Testis (tissue), 3 donors: Measurements from ENCODE around the gene ARHGAP25. TPM values are rescaled to one million over a fixed set of nuclear protein-coding genes. Genes with fewer than 3 reads are reported as not detected.

Experiments used
- DNase-seq: peaks from one replicate; pipeline ENCODE4 v3.0.0-alpha.2; 2019
- H3K27ac ChIP-seq, 2 donors: fragments of 200-600 bp; sonication (generic); one replicate each; pipeline ENCODE4 v1.5.1; 2019
- H3K27me3 ChIP-seq: fragments of 200-600 bp; sonication (generic); one replicate; pipeline ENCODE4 v1.5.1; 2019
- H3K36me3 ChIP-seq: fragments of 200-600 bp; sonication (generic); one replicate; pipeline ENCODE4 v1.5.1; 2017; ENCODE audit warnings: low read depth; ENCODE audit errors: missing control alignments
- H3K4me1 ChIP-seq: fragments of 200-600 bp; sonication (generic); one replicate; pipeline ENCODE4 v1.5.1; 2019
- H3K4me3 ChIP-seq, 2 donors: fragments of 200-600 bp; sonication (generic); one replicate each; pipeline ENCODE4 v1.5.1; 2017 to 2019
- H3K9me3 ChIP-seq: fragments of 200-600 bp; sonication (generic); one replicate; pipeline ENCODE4 v1.5.1; 2017
- POLR2A ChIP-seq: fragments of 450-650 bp; IDR thresholded peaks from one replicate; pipeline ENCODE4 v1.6.1; 2017; ENCODE audit warnings: antibody characterized with exemption, mild to moderate bottlenecking, moderate library complexity
- WGBS, 2 donors: methylation state at CpG; one replicate each; pipeline ENCODE4 v1.1.5; 2018; 5-methylcytosine and 5-hydroxymethylcytosine counted together
- intact Hi-C: fragments of 100-400 bp; cut with DNase I; formaldehyde crosslinking; loops from one replicate; pipeline ENCODE4 v1.15.1; 2023; ENCODE audit warnings: low total_unique reads
- polyA plus RNA-seq: library from polyadenylated mRNA; stranded (reverse); fragments of 350-450 nt; fragmentation: Illumina TruSeq; extraction: RNeasy Lipid Tissue Mini Kit (QIAGEN cat#74804); gene quantifications from one replicate; pipeline ENCODE4 v1.2.3, GENCODE V29; 2014; ENCODE audit warnings: low read depth, low replicate concordance; ENCODE audit not compliant: insufficient read depth
- total RNA-seq, 2 donors: library from RNA; depleted of rRNA; stranded (reverse); fragments of >200 nt; gene quantifications; one replicate each; pipeline ENCODE4 v1.2.3, GENCODE V29; 2016
- TF ChIP-seq, protein P1 (sequence below), 3 experiments: fragments of 450-650 bp in 2 of 3; fragments of 200-600 bp in 1 of 3; sonication (generic) in 1 of 3; IDR thresholded peaks; one replicate each; pipeline ENCODE4 v1.5.1; 2016 to 2019; ENCODE audit warnings: antibody characterized with exemption in 3 of 3, mild to moderate bottlenecking in 2 of 3, moderate library complexity in 1 of 3

ARHGAP25 gene
- total and polyA plus RNA-seq, 3 donors from 2014 or later, result 6.2 to 8.2 (median 6.7) TPM

DNA sequence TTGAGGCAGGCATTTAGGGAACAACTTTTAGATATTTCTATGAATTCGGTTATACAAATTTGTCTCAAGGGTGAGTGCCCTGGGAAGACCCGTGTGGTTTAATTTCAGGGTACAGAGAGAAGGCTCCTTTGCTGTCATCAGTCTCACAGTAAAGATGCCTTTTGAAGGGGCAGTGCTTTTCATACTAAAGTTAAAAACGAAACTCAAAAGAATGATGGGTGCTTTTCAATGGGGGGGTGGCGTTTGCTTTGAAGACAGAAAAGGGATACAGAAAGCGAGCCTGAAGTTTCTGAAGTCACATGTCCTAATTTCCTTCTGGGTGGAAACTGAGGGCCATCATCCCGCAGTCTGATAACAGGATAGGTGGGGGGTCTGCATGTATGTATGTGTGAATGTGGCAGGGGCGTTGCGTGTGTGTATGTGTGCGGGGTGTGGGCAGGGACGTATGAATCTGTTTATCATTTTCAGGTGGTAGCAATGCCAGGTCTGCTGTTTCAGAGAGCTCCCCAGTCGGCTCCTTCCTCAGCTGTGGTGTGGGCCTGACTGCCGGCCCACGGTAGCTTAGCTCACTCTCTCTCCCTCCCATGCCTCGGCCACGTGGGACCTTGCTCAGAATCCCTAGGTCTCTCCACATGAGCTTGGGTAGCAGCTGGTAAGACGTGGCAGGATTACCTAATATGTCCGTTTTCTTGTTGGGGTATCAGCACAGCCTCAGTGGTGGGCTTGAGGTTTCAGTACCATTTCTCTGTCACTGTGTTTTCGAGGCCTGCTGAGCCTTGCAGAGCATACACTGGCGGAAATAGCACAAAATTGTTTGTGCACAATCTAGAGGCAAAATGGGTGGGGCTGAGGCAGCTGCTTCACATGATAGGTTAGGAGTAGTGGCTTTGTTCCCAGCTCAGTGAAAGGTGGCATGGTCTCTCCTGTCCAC lies 32.7 kb downstream of the ARHGAP25 start:
- H3K4me1 ChIP-seq, result peaks cover 45% of the 10 kb centered on the region
- DNase-seq, result no peak
- 89% methylated on average over 19 of the region's 19 CpGs for WGBS, 2 donors

DNA sequence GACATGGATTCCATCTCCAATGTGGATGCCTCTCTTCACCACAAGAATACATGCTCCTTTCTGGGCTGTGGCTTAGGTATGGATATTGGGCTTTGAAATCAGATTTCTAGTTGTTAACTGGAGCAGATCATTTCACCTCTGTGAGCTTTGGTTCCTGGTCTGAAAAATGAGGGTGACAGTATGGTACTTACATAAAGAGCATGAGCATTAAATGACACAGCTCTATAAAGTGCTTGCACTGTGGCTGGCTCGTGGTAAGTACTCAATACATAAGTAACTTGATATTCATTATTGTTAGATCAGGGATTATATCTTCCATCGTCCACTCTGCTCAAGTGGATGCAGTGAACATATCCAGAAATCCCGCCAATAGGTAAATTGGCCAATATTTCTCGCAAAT lies 33.4 kb downstream of the ARHGAP25 start:
- no peak overlapping the region for H3K27ac ChIP-seq
- no peaks in the 10 kb centered on the region for H3K36me3 ChIP-seq
- no peaks in the 10 kb centered on the region for H3K27me3 ChIP-seq
- 94 to 97% methylated on average over 4 of the region's 4 CpGs for WGBS, 2 donors
- peaks cover 46% of the 10 kb centered on the region for H3K4me1 ChIP-seq
- intact Hi-C loops, result no loop called here
- no peak overlapping the region for H3K4me3 ChIP-seq
- H3K9me3 ChIP-seq, result no peaks in the 10 kb centered on the region
- TF ChIP-seq, protein P1, sequence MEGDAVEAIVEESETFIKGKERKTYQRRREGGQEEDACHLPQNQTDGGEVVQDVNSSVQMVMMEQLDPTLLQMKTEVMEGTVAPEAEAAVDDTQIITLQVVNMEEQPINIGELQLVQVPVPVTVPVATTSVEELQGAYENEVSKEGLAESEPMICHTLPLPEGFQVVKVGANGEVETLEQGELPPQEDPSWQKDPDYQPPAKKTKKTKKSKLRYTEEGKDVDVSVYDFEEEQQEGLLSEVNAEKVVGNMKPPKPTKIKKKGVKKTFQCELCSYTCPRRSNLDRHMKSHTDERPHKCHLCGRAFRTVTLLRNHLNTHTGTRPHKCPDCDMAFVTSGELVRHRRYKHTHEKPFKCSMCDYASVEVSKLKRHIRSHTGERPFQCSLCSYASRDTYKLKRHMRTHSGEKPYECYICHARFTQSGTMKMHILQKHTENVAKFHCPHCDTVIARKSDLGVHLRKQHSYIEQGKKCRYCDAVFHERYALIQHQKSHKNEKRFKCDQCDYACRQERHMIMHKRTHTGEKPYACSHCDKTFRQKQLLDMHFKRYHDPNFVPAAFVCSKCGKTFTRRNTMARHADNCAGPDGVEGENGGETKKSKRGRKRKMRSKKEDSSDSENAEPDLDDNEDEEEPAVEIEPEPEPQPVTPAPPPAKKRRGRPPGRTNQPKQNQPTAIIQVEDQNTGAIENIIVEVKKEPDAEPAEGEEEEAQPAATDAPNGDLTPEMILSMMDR (IDR thresholded peaks at IDR 0.05), result no peak
- TF ChIP-seq POLR2A, result no peak
- DNase-seq, result no peak

More for the DNA sequence above, 32.7 kb downstream of the ARHGAP25 start:
- H3K27ac ChIP-seq, result peak overlapping the region; percentile 1 to 34
- no peak overlapping the region for H3K4me3 ChIP-seq
- H3K36me3 ChIP-seq, result no peaks in the 10 kb centered on the region
- H3K27me3 ChIP-seq, result no peaks in the 10 kb centered on the region
- intact Hi-C loops, result no loop called here
- TF ChIP-seq, protein P1 (IDR thresholded peaks at IDR 0.05), result no peak
- TF ChIP-seq POLR2A, result no peak
- H3K9me3 ChIP-seq, result no peaks in the 10 kb centered on the region

GRCh38 chr2:68768461-68768860 lies 33.9 kb downstream of the ARHGAP25 start:
- 70 to 91% methylated on average over 3 of the region's 3 CpGs for WGBS, 2 donors
- TF ChIP-seq, protein P1 (IDR thresholded peaks at IDR 0.05), result no peak
- no peak for TF ChIP-seq POLR2A
- peaks cover 46% of the 10 kb centered on the region for H3K4me1 ChIP-seq
- H3K9me3 ChIP-seq, result no peaks in the 10 kb centered on the region
- H3K27me3 ChIP-seq, result no peaks in the 10 kb centered on the region
- no peak overlapping the region for H3K27ac ChIP-seq
- H3K36me3 ChIP-seq, result no peaks in the 10 kb centered on the region
- intact Hi-C loops, result no loop called here
- H3K4me3 ChIP-seq, result no peak overlapping the region
- no peak for DNase-seq

DNA sequence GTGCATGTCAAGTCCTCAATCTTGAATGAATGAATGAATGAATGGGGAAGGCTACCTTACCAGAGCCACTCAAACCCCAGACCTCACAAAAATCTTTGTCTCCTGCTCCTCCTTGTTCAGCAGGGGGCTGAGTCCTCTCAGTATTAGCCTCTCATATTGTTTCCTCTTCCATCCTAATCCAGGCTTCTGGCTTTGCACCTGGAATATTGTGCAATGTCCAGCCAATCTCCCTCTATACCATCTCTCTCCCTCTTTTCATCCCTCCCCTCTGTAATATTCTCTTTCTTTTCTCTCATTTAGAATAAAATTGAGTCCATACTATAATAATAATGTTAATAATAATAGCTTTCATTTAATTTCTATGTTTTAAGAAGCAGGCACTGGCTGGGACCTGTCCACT lies 34.3 kb downstream of the ARHGAP25 start:
- Histone ChIP-seq H3K4me3 (no peak overlapping the region), H3K27me3 (no peaks in the 10 kb centered on the region), H3K9me3 (no peaks in the 10 kb centered on the region), H3K4me1 (peaks cover 44% of the 10 kb centered on the region), H3K36me3 (no peaks in the 10 kb centered on the region), H3K27ac (no peak overlapping the region)
- DNase-seq, result no peak
- intact Hi-C loops, result no loop called here
- TF ChIP-seq POLR2A, result no peak
- TF ChIP-seq, protein P1 (IDR thresholded peaks at IDR 0.05), result no peak
